Effector memory CD4-positive, alpha-beta T cell (primary cell): ENCODE results near the gene OSTC.
A peak's percentile ranks its signal among the peaks of the same experiment; 100 is the strongest.

Experiments used
- DNase-seq, 3 donors: peaks; one replicate each; pipeline ENCODE4 v3.0.0-alpha.2; 2020
- H3K27ac ChIP-seq: 2 replicates; pipeline ENCODE4 v1.7.0; 2013; ENCODE audit warnings: mild to moderate bottlenecking, low read length, moderate library complexity; ENCODE audit not compliant: insufficient read depth, poor library complexity, severe bottlenecking
- H3K27me3 ChIP-seq: replicated peaks from 2 replicates; pipeline ENCODE4 v1.7.0; 2013; ENCODE audit warnings: mild to moderate bottlenecking, low read length; ENCODE audit not compliant: insufficient read depth, control insufficient read depth, poor library complexity, severe bottlenecking
- H3K36me3 ChIP-seq: 2 replicates; pipeline ENCODE4 v1.7.0; 2013; ENCODE audit warnings: mild to moderate bottlenecking, low read length, moderate library complexity; ENCODE audit not compliant: control insufficient read depth, insufficient read depth
- H3K4me1 ChIP-seq: 2 replicates; pipeline ENCODE4 v1.7.0; 2013; ENCODE audit warnings: low read length, mild to moderate bottlenecking; ENCODE audit not compliant: control insufficient read depth, insufficient read depth, poor library complexity, severe bottlenecking
- H3K4me3 ChIP-seq: 2 replicates; pipeline ENCODE4 v1.7.0; 2013; ENCODE audit warnings: low read length, low read depth, mild to moderate bottlenecking; ENCODE audit not compliant: insufficient read depth, poor library complexity, severe bottlenecking
- H3K9me3 ChIP-seq: 2 replicates; pipeline ENCODE4 v1.7.0; 2013; ENCODE audit warnings: mild to moderate bottlenecking, low read length, moderate library complexity; ENCODE audit not compliant: control insufficient read depth

The OSTC gene

DNA sequence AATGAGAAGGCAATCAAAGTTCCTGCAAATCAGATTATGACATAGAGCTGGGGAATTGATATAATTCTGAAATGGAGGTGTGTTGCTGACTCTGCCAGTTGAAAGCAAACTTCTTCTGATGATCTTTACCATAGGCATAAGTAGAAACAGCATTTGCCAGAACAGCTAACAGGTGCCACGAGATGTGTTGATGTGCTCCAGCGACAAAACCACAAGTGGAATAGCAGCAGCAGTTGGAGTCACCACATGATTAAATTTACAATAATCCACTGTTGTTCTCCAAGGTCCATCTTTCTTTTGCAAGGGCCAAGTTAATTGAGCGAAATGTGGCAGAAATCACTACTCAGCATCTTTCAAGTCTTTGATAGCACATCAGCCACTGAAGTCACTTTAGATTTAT, 3.7 kb upstream of the OSTC start:
- Histone ChIP-seq H3K27ac (no peak overlapping the region), H3K27me3 (no peaks in the 10 kb centered on the region), H3K4me3 (no peak overlapping the region), H3K9me3 (no peaks in the 10 kb centered on the region), H3K36me3 (no peaks in the 10 kb centered on the region), H3K4me1 (peaks cover 7% of the 10 kb centered on the region)
- no peak for DNase-seq

DNA sequence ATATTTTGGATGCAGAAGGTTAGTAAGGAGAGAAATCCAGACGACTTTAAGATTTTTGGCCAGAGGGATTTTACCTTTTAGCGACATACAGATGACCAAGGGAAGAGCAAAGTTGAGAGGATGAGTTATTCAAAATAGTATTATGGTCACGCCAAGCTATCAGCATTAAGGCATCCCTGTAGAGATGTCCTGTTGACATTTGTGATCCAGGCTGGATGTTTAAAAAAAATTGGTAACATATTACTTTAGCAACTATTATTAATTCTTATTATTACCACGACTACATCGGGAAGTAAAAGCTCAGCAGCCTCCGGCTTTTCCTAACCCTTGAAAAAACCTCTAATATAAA, 562 bp upstream of the OSTC start:
- peaks cover 8% of the 10 kb centered on the region for H3K4me1 ChIP-seq
- H3K27ac ChIP-seq = peak overlapping the region; percentile 93
- H3K9me3 ChIP-seq = no peaks in the 10 kb centered on the region
- peak overlapping the region; percentile 97 for H3K4me3 ChIP-seq
- no peaks in the 10 kb centered on the region for H3K27me3 ChIP-seq
- no peak for DNase-seq
- no peaks in the 10 kb centered on the region for H3K36me3 ChIP-seq

DNA sequence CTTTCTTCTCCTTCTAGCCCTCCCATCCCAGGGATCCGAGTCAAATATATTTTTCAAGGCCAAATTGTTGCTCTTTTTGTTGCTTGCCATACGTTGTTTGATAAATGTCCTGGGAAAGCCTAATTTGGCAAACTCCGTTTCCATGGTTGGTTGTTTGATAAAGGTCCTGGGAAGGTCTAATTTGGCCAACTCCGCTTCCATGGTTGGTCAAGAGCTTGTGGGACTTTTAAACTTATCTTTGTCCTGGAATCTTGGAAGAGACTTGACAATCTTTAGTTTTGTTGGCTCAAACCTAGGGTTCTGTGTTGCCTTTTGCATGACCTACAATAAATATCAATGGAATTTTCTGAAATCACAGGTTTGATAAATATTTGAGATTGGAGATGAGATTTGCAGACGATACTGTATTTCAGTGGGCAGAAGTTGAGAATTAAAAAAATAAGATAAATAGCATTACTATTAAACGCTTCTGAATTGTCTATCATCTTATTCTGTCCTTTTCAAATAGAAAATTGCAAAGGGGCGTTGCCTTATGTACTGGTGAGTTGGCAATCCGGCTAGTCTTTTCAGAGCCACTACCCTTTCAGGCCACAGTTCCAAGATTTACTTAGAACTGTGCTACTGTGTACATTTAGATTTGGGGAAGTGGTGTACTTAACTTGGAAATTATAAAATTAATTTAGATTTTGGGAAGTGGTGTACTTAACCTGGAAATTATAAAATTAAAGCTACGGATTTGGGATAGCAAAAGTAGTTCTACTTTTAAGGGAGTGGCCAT, 804 bp downstream of the OSTC start:
- DNase-seq = no peak
- H3K4me3 ChIP-seq = peak overlapping the region; percentile 97

GRCh38 chr4:108662629-108663028, 12.2 kb downstream of the OSTC start:
- no peaks in the 10 kb centered on the region for H3K9me3 ChIP-seq
- DNase-seq = no peak
- H3K4me1 ChIP-seq = no peaks in the 10 kb centered on the region
- H3K4me3 ChIP-seq = no peak overlapping the region
- H3K36me3 ChIP-seq = peaks cover 50% of the 10 kb centered on the region
- H3K27me3 ChIP-seq = no peaks in the 10 kb centered on the region
- no peak overlapping the region for H3K27ac ChIP-seq

More for the DNA sequence above, 804 bp downstream of the OSTC start:
- Histone ChIP-seq H3K27me3 (no peaks in the 10 kb centered on the region), H3K9me3 (no peaks in the 10 kb centered on the region), H3K4me1 (peaks cover 8% of the 10 kb centered on the region), H3K36me3 (peaks cover 3% of the 10 kb centered on the region), H3K27ac (peak overlapping the region; percentile 93)

DNA sequence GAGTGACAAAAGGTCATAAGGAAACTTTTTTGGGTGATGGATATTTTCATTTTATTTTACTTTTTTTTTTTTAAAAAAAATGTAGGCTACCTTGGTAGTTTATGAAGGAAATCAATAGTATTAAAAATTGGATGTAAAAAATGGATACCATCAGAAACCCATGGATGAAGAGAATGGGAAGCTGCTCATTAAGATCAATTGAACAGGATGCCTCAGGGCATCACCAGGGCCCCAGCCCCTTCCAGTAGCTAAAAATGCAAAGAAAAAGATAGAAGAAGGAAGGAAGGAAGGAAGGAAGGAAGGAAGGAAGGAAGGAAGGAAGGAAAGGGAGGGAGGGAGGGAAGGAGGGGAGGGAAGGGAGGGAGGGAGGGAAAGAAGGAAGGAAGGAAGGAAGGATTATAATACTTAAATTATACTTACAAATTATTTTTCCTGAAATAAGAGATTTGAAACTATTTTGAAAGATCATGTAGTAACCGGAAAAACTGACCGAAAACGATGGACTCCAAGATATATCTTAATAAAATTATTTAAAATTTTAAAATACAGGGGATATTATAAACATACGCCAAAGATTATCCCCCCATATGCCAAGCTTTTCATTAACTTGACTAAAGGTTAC, 24.1 kb downstream of the OSTC start:
- H3K36me3 ChIP-seq = peaks cover 5% of the 10 kb centered on the region
- H3K9me3 ChIP-seq = no peaks in the 10 kb centered on the region
- H3K27me3 ChIP-seq = no peaks in the 10 kb centered on the region
- no peak for DNase-seq
- no peak overlapping the region for H3K4me3 ChIP-seq
- no peak overlapping the region for H3K27ac ChIP-seq
- no peaks in the 10 kb centered on the region for H3K4me1 ChIP-seq

DNA sequence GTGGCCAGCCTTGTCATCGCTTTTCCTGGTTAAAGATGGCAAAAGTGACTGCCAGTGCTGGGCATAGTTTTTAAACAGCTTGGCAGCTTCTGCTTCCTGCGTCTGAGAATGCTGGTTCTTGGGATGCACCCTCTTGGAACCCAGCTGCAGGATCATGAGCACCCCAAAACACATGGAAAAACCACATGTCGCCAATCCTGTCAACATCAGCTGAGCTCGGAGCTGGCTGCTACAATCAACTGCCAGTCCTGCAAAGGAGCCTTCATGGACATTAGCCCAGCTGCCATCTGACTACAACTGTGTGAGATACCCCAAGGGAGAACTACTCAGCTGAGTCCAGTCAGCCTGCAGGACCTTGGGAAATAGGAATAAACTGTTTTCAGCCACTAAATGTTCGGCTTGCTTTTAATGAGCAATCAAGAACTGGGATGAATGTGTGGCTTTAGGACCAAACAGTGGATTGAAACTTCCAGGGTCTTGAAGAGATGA, 31.0 kb downstream of the OSTC start:
- Histone ChIP-seq H3K9me3 (no peaks in the 10 kb centered on the region), H3K27ac (no peak overlapping the region), H3K4me3 (no peak overlapping the region), H3K36me3 (peaks cover 5% of the 10 kb centered on the region), H3K27me3 (no peaks in the 10 kb centered on the region), H3K4me1 (no peaks in the 10 kb centered on the region)
- DNase-seq = no peak

GRCh38 chr4:108683479-108683878, 33.1 kb downstream of the OSTC start:
- Histone ChIP-seq H3K27ac (no peak overlapping the region), H3K4me3 (no peak overlapping the region), H3K9me3 (no peaks in the 10 kb centered on the region), H3K4me1 (no peaks in the 10 kb centered on the region), H3K27me3 (no peaks in the 10 kb centered on the region), H3K36me3 (no peaks in the 10 kb centered on the region)
- no peak for DNase-seq

GRCh38 chr4:108685036-108685686, 34.8 kb downstream of the OSTC start:
- H3K4me1 ChIP-seq = no peaks in the 10 kb centered on the region
- DNase-seq = no peak
- H3K4me3 ChIP-seq = no peak overlapping the region
- no peaks in the 10 kb centered on the region for H3K9me3 ChIP-seq
- H3K27me3 ChIP-seq = no peaks in the 10 kb centered on the region
- no peak overlapping the region for H3K27ac ChIP-seq
- H3K36me3 ChIP-seq = no peaks in the 10 kb centered on the region

GRCh38 chr4:108690738-108691137, 40.3 kb downstream of the OSTC start:
- no peaks in the 10 kb centered on the region for H3K27me3 ChIP-seq
- DNase-seq = no peak
- no peak overlapping the region for H3K4me3 ChIP-seq
- H3K27ac ChIP-seq = no peak overlapping the region
- H3K4me1 ChIP-seq = no peaks in the 10 kb centered on the region
- H3K36me3 ChIP-seq = no peaks in the 10 kb centered on the region
- H3K9me3 ChIP-seq = no peaks in the 10 kb centered on the region

DNA sequence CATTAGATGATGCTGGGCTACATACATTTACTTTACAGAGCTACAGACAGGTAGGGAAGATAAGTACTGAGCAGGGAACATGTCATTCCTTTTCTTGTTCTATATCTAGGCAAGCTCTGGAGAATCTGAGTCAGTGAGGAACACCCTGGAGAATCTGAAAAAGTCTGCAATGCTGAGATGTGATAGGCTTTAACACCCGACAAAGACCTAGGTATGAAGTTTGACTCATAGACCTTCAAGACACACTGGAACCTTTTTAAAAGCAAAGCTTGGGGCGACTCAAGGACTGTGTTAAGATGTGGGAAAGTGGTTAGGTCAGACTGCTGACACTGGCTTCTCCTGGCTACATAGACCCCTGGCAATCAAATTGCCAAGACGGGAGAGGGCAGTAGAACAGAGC, 42.8 kb downstream of the OSTC start:
- DNase-seq = no peak

More for the DNA sequence above, 42.8 kb downstream of the OSTC start:
- Histone ChIP-seq H3K36me3 (no peaks in the 10 kb centered on the region), H3K4me1 (no peaks in the 10 kb centered on the region), H3K4me3 (no peak overlapping the region), H3K27ac (no peak overlapping the region), H3K9me3 (no peaks in the 10 kb centered on the region), H3K27me3 (no peaks in the 10 kb centered on the region)
